Mucosa of gallbladder (tissue), 1 donor: Measurements from ENCODE around the gene ACTA1. TPM values are rescaled to one million over a fixed set of nuclear protein-coding genes. Genes with fewer than 3 reads are reported as not detected.
"Not testable (repeated sequence)": the region's sequence is repeated elsewhere in the genome, so short reads cannot be mapped to it uniquely, and the experiment has no call there.

Source experiments
- DNase-seq: peaks from one replicate; pipeline ENCODE4 v3.0.0-alpha.2; 2020; ENCODE audit warnings: low spot score
- total RNA-seq: library from RNA; stranded (reverse); gene quantifications from one replicate; pipeline ENCODE4 v1.2.1, GENCODE V29; 2021
- donor health status: DM: no; HTN: no; CAD: no.

Gene ACTA1
- total RNA-seq, 1 donor from 2014 or later = 0.17 TPM

DNA sequence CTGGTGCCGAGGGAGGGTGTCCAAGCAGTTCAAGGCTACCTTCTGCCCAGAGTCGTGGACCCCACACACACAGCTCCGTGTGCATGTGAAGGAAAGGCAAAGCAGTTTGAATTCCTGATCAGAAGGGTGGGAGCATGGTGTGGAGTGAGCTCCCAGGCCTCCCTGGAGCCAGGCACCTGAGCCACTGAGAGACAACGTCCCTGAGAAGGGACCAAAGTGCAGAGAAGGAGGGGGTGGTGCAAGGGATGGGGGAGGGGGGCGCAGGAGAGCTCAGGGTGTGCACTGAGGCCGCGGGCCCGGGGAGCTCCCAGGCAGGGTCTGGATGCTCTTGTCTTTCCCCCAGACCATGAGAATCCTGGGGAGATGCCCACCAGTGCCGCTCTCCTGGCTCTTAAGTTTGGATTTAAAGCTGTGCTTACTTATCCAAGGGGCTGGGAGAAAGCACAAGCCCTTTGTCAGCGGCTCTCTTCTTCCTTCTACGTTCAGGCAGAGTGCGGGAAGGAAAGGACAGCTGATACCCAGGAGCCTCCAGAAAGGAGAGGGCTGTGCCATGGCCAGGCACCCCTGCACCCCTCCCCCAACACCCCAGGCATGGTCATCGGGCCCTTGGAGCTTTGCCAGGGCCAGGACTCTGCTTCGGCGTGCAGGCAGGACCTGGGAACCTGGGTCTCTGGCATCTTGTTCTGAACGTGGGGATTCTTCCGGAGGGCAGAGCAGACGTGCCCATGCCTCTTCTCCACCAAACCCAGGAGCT lies 24.1 kb downstream of the ACTA1 start:
- no peak for DNase-seq

DNA sequence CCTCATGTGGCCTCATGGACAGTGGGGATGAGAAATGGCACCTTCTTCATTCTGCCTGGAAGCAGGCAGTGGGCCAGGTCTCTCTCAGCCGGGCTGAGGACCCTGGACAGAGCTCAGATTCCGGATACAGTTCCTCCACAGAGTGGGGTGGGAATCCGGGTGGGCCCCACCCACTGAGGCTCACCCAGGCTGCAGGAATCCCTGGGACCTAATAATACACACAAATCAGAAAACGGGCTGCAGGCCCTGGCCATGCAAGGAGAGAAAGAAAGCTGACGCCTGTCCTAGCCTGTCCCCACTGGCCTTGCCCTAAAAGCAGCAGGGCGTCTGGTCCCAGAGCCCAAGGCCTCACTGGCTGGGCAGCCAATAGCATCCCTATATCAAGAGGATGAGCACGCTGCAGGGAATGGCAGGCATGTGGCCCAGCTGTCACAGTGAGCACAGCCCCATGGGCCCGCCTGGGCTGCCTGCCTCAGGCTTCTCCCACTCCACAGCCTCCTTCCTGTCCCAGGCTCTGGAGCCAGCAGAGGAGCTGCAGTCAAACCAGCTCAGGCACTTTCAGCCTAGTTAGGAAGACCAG lies 25.3 kb downstream of the ACTA1 start:
- DNase-seq = no peak

DNA sequence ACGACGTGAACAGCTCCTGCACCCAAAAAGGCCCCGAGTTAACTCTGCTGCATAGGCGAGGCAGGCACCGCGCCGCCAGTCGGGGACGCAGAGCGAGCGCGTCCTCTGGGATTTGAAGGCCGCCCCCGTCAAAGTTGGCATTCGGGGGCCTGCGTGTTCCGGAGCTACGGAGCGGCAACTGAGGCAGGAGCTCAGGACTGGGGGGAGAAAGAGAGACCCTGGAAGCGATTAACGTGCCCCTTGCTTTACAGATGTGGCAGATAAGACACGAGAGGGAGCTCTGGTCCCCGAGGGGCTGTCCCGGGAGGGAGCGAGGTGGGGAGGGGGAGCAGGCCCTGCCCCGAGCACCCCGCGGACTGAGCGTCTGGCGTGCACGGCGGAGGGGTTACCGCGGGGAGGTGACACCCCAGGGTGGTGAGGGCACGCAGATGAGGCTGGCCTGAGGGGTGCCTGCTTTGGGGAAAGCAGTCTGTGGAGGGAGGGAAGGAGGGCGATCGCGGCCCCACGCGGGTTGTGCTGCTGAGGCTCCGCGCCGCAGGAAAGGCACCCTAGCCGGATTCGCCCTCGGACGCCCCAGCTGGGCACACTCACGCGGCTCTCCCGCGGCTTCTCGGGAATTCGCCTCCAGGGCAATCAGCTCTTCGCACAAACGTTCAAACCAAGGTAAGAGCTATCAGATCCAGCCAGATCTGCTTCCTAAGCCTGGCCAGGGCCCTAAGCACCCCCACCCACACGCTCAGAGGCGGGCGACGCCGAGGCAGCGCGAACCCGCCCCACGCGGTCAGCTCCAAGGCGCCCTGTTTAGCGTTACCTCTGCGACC lies 26.5 kb downstream of the ACTA1 start:
- DNase-seq = no peak

DNA sequence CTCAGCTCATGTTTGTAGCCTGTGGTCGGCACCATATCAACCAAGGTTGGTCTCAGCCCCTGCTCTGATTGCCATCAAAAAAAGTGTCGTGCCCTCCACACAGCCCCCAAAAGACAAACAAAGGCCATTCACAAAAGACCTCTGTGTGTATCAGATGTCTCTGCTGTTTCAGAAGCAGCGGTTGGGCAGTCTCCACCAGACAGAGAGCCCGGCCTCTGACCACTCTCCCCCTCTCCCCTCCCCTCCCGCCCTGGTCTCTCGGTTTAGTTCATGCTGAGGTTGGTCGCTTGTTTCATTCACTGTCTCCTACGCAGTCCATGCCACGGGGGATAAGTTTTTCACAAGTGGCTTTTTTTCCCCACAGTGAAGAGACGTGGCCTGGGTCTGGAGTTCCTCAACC lies 27.1 kb downstream of the ACTA1 start:
- DNase-seq = no peak

DNA sequence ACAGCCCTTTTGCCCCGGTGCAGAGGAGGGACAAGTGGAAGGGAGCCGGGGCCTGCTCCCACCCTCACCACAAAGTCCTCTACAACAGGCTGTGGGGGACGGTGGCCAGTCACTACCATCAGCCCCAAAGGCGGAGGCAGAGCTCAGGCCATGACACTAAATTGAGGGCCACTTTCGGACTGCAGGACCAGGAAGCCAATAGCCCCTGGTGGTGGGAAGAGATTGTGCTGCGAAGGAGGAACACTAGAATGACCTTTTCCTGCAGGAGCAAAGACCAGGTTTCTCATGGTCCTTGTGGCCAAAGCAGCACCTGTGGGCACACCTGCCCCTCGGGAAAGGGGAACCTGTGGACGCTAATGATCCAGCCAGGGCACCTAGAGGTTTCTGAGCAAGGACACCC lies 30.3 kb downstream of the ACTA1 start:
- DNase-seq = no peak

DNA sequence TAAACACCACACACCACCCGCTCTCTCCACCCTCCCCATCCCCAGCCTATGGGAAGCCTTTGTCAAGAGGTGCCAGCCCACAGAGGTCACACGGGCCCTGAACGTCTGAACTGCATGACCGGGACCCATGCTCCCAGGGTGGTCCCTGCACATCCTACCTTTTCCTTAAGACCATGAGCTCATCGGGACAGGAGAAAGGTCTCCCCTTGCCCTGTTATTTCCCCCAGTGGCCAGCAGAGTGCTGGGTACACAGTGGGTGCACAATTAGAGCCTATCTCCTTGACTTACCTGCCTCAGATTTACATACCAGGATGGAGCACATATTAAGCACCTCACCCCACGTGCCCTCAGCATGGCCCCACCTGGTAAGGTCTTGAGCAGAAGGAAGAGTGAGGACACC lies 30.9 kb downstream of the ACTA1 start:
- DNase-seq = no peak

DNA sequence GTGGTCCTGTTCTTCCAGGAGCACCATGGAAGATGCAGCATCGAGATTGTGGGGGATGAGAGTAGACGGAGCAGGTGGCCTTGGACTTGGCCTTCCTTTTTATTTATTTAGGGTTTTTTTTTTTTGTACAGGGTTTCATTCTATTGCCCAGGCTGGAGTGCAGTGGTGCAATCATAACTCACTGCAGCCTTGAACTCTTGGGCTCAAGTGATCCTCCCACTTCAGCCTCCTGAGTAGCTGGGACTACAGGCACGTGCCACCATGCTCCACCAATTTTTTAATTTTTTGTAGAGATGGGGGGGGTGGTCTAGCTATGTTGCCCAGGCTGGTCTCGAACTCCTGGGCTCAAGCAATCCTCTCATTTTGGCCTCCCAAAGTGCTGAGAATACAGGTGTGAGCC lies 31.6 kb downstream of the ACTA1 start:
- not testable (repeated sequence) for DNase-seq

DNA sequence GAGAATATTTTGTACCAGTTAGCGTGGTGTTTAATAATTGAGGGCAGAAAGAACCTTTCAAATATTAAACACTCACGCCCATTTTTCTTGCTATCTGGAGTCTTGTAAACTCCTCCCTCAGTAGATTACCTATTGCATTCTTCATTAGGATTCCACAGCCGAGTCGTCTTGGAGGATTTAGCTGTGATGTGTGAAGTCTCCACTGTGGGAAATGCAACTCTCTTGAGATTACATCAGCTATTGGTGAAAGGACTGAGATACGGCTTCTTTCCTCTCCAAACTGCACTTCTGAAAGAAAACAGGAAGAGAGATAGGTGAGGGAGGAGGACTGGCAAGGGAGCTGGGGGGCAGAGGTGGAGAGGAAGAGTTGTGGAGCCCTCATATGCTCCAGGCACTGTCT lies 36.1 kb downstream of the ACTA1 start:
- no peak for DNase-seq

DNA sequence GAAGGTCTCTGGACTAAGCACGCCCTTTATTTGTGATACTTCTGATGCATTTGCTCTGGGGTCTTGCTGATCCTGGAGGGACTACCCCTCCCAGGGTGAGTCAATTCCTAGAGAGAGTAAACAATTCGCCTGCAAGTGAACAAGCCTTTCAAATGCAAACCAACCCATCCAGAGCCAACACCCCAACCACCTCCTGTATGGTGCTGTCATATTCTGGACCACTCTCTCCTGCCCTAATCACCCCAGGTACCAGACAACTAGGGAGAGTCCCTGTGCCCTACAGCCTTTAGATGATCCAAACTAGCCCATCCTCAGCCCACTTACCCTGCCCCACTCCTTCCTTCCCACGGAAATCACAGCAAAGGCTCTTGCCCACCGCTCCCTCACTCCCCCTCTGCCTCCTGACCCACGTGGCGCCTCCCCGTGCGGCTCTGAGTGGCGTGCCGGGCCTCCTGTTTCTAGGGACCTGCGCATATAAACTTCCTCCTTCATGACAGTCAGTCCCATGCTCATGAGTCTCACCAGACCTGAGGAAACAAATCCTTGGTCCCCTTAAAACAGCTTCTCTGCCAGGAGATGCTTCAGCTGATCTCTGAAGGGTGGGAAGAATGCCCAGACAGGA lies 37.2 kb downstream of the ACTA1 start:
- no peak for DNase-seq

DNA sequence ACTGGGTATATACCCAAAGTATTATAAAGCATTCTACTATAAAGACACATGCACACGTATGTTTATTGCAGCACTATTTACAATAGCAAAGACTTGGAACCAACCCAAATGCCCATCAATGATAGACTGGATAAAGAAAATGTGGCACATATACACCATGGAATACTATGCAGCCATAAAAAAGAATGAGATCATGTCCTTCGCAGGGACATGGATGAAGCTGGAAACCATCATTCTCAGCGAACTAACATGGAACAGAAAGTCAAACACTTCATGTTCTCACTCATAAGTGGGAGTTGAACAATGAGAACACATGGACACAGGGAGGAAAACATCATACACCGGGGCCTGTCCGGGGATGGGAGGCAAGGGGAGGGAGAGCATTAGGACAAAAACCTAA lies 39.4 kb downstream of the ACTA1 start:
- not testable (repeated sequence) for DNase-seq

DNA sequence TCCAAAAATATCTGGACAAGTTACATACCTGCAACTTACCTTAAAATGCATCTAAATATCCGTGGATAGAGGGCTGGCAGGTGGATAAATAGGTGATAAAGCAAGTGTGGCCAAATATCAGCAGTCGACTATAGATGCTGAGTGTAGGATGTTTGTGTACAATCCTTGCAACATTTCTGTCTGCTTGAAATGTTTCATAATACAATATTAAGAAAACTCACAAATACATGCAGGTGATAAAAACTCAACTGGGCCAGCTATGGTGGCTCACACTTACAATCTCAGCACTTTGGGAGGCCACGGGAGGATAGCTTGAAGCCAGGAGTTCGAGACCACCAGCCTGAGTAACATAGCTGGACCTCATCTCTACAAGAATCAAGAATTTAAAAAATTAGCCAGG lies 41.0 kb downstream of the ACTA1 start:
- DNase-seq = no peak

DNA sequence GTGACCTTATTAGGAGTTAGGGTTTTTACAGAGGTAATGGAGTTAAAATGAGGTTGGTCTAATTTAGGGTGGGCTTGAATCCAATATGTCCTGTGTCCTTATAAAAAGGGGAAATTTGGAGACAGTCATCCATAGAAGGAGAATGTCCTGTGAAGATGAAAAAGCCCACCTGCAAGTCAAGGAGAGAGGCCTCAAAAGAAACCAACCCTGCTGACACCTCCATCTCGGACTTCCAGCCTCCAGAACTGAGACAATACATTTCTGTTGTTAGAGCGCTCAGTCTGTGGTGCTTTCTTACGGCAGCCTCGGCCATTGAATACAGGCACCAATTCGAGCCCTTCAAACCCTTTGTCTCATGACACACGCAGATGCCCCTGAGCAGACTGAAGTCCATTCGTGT lies 43.8 kb downstream of the ACTA1 start:
- DNase-seq = no peak

DNA sequence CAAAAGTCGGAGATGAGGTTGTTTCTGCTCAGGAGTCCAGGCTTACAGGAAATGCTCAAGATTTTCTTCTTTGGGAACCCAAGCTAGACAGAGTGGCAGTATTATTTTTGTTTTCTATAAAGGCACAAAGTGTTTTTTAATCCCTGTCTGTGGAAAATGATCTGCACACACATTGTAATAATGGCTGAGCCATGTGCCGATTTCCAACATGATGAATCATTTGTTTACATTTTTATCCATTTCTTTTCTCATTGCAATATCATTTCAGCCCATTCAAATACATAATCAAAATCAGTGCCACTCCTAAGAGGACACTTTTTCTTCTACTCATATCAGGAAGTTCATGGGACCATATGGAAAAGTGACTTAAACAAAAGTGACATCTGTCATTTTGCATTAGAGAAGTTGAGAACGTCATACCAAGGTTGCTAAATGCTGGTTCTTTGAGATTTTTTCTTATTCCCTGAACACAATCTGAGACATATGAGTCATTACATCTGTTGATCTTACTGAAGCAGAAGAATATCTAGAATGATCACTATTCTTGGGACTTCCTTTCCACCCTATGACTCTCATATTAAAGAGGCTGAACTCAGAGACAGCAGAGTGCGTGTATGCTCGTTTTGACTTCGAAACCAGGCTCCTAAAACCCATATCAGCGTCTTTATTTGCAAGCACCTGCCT lies 44.9 kb downstream of the ACTA1 start:
- no peak for DNase-seq

DNA sequence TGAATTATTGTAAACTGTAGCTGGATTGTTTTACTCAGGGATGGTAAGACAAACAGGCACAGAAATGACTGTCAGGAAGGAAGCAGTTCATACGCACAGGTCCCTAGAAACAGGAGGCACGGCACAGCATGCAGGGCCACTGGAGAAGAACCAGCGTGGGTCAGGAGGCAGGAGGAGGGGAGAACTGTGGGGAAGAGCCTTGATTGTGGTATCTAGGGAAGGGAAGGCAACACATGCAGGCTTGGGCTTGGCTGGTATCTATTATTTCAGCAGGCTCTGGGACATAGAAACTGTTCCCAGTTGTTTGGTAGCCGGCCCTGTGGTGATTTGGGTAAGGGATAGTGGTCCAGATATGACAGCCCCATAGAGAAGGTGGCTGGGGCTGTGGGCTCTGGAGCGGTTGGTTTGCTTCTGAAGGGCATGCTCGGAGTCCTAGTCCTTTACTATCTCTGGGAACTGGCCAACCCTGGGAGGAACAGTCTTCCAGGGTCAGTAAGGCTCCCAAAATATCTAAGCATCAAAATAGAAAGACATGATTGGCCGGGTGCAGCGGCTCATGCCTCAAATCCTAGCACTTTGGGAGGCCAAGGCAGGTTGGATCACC lies 47.9 kb downstream of the ACTA1 start:
- DNase-seq = no peak

DNA sequence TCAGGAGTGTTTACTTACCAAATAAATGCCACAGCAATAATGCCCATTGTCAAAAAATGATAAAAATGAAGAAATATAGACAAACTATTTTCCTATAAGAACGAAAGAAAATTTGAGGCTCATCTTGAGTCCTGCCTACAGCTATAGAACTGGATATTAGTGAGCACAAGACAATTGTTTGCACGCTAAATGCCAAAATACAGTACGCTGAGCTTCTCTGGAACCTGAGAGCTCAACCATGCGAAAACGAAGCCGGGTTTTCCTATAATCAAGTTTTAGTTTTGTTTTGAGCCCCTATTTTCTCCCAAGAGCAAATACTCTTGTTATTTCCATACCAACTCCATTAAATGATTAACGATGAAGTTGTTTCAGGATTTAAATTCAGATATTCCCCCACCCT lies 49.1 kb downstream of the ACTA1 start:
- no peak for DNase-seq

DNA sequence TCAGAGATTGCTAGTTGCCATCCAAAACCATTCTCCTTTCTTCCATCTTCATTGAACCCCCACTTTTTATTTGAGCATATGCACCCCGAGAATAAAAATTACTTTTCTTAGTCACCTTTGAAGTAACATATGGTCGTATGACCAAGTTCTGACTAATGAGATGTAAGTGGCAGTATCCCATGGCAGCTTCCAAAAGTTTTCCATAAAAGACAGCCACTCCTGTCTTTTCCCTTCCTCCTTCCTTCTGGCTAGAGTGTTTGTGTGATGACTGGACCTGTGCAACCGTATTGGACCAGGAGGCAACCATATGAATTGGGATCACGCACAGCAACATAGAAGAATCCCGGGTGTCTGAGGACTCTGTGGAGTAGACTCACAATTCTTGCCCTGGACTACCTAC lies 49.9 kb downstream of the ACTA1 start:
- no peak for DNase-seq

DNA sequence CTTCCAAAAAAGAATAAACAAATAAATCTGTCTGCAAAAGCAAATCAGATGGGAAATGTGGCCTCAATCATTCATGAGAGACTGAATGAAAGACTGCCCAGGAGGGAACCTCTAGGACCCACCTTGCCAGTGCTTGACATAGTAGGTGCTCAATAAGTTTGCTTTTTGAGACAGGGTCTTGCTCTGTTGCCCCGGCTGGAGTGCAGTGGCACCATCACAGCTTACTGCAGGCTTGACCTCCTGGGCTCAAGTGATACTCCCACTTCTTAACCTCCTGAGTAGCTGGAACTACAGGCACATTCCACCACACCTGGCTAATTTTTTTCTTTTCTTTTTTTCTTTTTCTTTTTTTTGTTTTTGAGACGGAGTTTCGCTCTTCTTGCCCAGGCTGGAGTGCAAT lies 50.7 kb downstream of the ACTA1 start:
- DNase-seq = no peak
